Erythroblast (primary cell): ENCODE results near the gene FEM1A.

ENCODE experiments used
- GATA1 ChIP-seq: IDR thresholded peaks from 2 replicates; pipeline ENCODE4 v1.6.1; 2011; ENCODE audit warnings: low read depth, mild to moderate bottlenecking, control low read depth, low read length, moderate library complexity
- POLR2A ChIP-seq: IDR thresholded peaks from 2 replicates; pipeline ENCODE4 v1.6.1; 2011; ENCODE audit warnings: mild to moderate bottlenecking, low read length

DNA sequence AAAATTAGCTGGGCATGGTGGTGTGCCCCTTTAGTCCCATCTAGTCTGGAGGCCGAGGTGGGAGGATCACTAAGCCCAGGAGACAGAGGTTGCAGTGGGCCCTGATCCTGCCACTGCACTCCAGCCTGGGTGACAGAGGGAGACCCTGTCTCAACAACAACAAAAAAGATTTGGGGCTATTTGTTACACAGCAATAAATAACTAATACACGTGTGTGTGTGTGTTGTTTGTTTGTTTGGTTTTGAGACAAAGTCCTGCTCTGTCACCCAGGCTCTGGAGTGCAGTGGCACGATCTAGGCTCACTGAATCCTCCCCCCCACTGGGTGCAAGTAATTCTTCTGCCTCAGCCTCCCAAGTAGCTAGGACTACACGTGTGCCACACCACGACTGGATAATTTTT is 32.9 kb upstream of the FEM1A start:
- TF ChIP-seq POLR2A: no peak
- no peak for TF ChIP-seq GATA1
